ENCODE data around the gene IMPG2. TPM values are rescaled to one million over a fixed set of nuclear protein-coding genes. Genes with fewer than 3 reads are reported as not detected.

Gene IMPG2
- total RNA-seq, 2 experiments from 2014 or later: 0.03 TPM; not detected in 1

DNA sequence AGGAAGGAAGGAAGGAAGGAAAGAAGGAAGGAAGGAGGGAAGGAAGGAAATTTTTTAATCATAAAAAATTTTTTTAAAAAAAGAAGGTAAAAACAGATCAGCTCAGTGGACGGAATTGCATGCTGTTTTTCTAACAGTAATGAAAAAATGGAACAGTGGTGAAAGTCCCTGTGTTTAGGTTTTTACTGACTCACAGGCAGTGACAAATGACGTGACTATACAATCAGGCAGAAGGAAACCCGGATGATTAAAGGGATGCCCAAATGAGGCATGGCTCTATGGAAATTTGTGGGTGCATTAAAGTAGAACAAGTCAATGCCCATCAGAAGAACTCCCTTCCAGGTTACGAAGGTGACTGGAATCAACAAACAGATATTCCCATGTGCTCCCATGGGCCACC lies 135.0 kb downstream of the IMPG2 start:
- Histone ChIP-seq H3K36me3 (ENCODE audit: insufficient read depth, low read length) (no peaks in the 10 kb centered on the region), H3K4me1 (ENCODE audit: insufficient read depth, low read length, poor library complexity, severe bottlenecking) (no peaks in the 10 kb centered on the region), H3K79me2 (ENCODE audit: insufficient read depth, low read depth, low read length) (no peaks in the 10 kb centered on the region), H3K4me3 (ENCODE audit: low read depth, low read length, poor library complexity, severe bottlenecking) (no peak overlapping the region), H3K9me2 (ENCODE audit: insufficient read depth, low read length) (no peaks in the 10 kb centered on the region), H3K9me3 (ENCODE audit: low read length) (no peaks in the 10 kb centered on the region), H3K4me2 (ENCODE audit: low read length) (no peak overlapping the region), H2AFZ (ENCODE audit: low read length) (no peak overlapping the region), H4K20me1 (ENCODE audit: insufficient read depth, low read length) (no peaks in the 10 kb centered on the region), H3K27ac (ENCODE audit: low read depth, low read length, poor library complexity, severe bottlenecking) (no peak overlapping the region)
- TF ChIP-seq EZH2phosphoT487 (IDR thresholded peaks at IDR 0.05; ENCODE audit: borderline replicate concordance, low read depth, low read length): no peak
- TF ChIP-seq, protein P1, sequence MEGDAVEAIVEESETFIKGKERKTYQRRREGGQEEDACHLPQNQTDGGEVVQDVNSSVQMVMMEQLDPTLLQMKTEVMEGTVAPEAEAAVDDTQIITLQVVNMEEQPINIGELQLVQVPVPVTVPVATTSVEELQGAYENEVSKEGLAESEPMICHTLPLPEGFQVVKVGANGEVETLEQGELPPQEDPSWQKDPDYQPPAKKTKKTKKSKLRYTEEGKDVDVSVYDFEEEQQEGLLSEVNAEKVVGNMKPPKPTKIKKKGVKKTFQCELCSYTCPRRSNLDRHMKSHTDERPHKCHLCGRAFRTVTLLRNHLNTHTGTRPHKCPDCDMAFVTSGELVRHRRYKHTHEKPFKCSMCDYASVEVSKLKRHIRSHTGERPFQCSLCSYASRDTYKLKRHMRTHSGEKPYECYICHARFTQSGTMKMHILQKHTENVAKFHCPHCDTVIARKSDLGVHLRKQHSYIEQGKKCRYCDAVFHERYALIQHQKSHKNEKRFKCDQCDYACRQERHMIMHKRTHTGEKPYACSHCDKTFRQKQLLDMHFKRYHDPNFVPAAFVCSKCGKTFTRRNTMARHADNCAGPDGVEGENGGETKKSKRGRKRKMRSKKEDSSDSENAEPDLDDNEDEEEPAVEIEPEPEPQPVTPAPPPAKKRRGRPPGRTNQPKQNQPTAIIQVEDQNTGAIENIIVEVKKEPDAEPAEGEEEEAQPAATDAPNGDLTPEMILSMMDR (conservative IDR thresholded peaks at IDR 0.05; ENCODE audit: low read length): no peak
- POLR2A ChIA-PET: interaction anchor here (0.7 to 0.8 kb wide), 2 partner anchors 16 to 32 kb away, joined by 3 read pairs; no protein-coding TSS in a partner anchor
- CTCF ChIA-PET (ENCODE audit: unreplicated experiment): no interaction called here
- intact Hi-C loops (cut with micrococcal nuclease; ENCODE audit: unreplicated experiment): no loop called here
- no TSS peak for BruUV-seq (replicated peaks)
- no peak for DNase-seq (ENCODE audit: low spot score)

DNA sequence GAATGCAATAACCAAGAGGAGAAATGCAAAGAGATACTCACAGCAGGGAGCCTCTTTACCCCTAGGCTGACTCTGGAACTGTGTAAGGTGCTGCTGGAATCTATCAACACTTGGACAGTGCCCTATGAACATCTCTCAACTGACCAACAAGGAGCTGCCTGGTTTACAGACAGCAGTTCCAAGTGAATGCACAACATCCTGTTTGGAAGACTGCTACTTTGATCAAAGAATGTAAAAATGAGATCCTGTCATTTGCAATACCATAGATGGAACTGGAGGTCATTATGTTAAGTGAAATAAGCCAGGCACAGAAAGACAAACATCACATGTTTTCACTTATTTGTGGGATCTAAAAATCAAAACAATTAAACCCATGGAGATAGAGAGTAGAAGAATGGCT lies 136.3 kb downstream of the IMPG2 start:
- no TSS peak for BruUV-seq (replicated peaks)
- no peak overlapping the region for H2AFZ ChIP-seq (ENCODE audit: low read length)
- no peak overlapping the region for H3K4me3 ChIP-seq (ENCODE audit: low read depth, low read length, poor library complexity, severe bottlenecking)
- no peaks in the 10 kb centered on the region for H3K9me2 ChIP-seq (ENCODE audit: insufficient read depth, low read length)
- H3K4me1 ChIP-seq (ENCODE audit: insufficient read depth, low read length, poor library complexity, severe bottlenecking): no peaks in the 10 kb centered on the region
- H3K27ac ChIP-seq (ENCODE audit: low read depth, low read length, poor library complexity, severe bottlenecking): no peak overlapping the region
- no peaks in the 10 kb centered on the region for H3K79me2 ChIP-seq (ENCODE audit: insufficient read depth, low read depth, low read length)
- POLR2A ChIA-PET: no interaction called here
- TF ChIP-seq EZH2phosphoT487 (IDR thresholded peaks at IDR 0.05; ENCODE audit: borderline replicate concordance, low read depth, low read length): no peak
- TF ChIP-seq, protein P1 (conservative IDR thresholded peaks at IDR 0.05; ENCODE audit: low read length): no peak
- no peak overlapping the region for H3K4me2 ChIP-seq (ENCODE audit: low read length)
- H3K9me3 ChIP-seq (ENCODE audit: low read length): no peaks in the 10 kb centered on the region
- no peaks in the 10 kb centered on the region for H3K36me3 ChIP-seq (ENCODE audit: insufficient read depth, low read length)
- intact Hi-C loops (cut with micrococcal nuclease; ENCODE audit: unreplicated experiment): no loop called here
- no peaks in the 10 kb centered on the region for H4K20me1 ChIP-seq (ENCODE audit: insufficient read depth, low read length)
- CTCF ChIA-PET (ENCODE audit: unreplicated experiment): no interaction called here
- no peak for DNase-seq (ENCODE audit: low spot score)

DNA sequence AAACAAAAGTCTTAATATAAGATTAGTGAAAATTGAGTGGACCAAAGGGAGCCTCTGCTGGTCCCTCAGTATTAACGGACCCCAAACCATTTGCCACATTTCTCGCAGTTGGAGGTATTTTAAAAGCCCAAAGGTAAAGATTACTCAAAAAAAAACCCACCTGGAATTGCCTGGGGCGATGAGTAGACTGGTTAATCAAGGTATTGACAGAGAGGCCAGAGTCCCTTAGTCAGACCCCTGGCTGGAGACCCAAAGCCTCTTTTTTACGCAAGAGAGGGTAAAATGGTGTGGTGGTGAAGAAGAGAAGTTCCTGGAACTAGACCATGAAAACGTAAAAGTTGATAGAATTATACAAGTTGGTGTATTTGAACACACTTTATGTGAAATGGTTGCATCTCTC lies 137.2 kb downstream of the IMPG2 start:
- Histone ChIP-seq H3K4me2 (ENCODE audit: low read length) (no peak overlapping the region), H3K79me2 (ENCODE audit: insufficient read depth, low read depth, low read length) (no peaks in the 10 kb centered on the region), H3K36me3 (ENCODE audit: insufficient read depth, low read length) (no peaks in the 10 kb centered on the region), H3K4me3 (ENCODE audit: low read depth, low read length, poor library complexity, severe bottlenecking) (no peak overlapping the region), H3K27ac (ENCODE audit: low read depth, low read length, poor library complexity, severe bottlenecking) (no peak overlapping the region), H4K20me1 (ENCODE audit: insufficient read depth, low read length) (no peaks in the 10 kb centered on the region), H3K4me1 (ENCODE audit: insufficient read depth, low read length, poor library complexity, severe bottlenecking) (no peaks in the 10 kb centered on the region), H3K9me2 (ENCODE audit: insufficient read depth, low read length) (no peaks in the 10 kb centered on the region), H3K9me3 (ENCODE audit: low read length) (no peaks in the 10 kb centered on the region), H2AFZ (ENCODE audit: low read length) (no peak overlapping the region)
- BruUV-seq (replicated peaks): no TSS peak
- TF ChIP-seq EZH2phosphoT487 (IDR thresholded peaks at IDR 0.05; ENCODE audit: borderline replicate concordance, low read depth, low read length): no peak
- TF ChIP-seq, protein P1 (conservative IDR thresholded peaks at IDR 0.05; ENCODE audit: low read length): no peak
- intact Hi-C loops (cut with micrococcal nuclease; ENCODE audit: unreplicated experiment): no loop called here
- CTCF ChIA-PET (ENCODE audit: unreplicated experiment): no interaction called here
- POLR2A ChIA-PET: no interaction called here
- no peak for DNase-seq (ENCODE audit: low spot score)

All from OCI-LY7 (cell line).